KMS-11 (cell line): ENCODE results near the gene KCNAB1.
"Not testable (repeated sequence)": the region's sequence is repeated elsewhere in the genome, so short reads cannot be mapped to it uniquely, and the experiment has no call there.

Experiments used
- H2AFZ ChIP-seq: fragments of 200-600 bp; sonication (generic); 2 replicates; pipeline ENCODE4 v1.6.1; 2016; ENCODE audit warnings: antibody characterized with exemption, mixed run types, low read depth
- H3K27ac ChIP-seq: fragments of 200-600 bp; sonication (generic); 2 replicates; pipeline ENCODE4 v1.6.1; 2016; ENCODE audit warnings: mild to moderate bottlenecking, mixed run types
- H3K27me3 ChIP-seq: fragments of 200-600 bp; sonication (generic); 2 replicates; pipeline ENCODE4 v1.6.1; 2017; ENCODE audit warnings: mild to moderate bottlenecking, low read depth, mixed run types, moderate library complexity; ENCODE audit not compliant: insufficient read depth
- H3K36me3 ChIP-seq: fragments of 200-600 bp; sonication (generic); 2 replicates; pipeline ENCODE4 v1.6.1; 2017; ENCODE audit warnings: mild to moderate bottlenecking, mixed run types; ENCODE audit not compliant: insufficient read depth
- H3K4me1 ChIP-seq: fragments of 200-600 bp; sonication (generic); 2 replicates; pipeline ENCODE4 v1.6.1; 2016; ENCODE audit warnings: mild to moderate bottlenecking, low read depth, mixed run types; ENCODE audit not compliant: poor library complexity, severe bottlenecking
- H3K4me2 ChIP-seq: fragments of 200-600 bp; sonication (generic); 2 replicates; pipeline ENCODE4 v1.7.0; 2016; ENCODE audit warnings: mild to moderate bottlenecking, mixed run types
- H3K4me3 ChIP-seq: fragments of 200-600 bp; sonication (generic); IDR thresholded peaks from 2 replicates; pipeline ENCODE4 v1.6.1; 2017; ENCODE audit warnings: low read depth, low read length, mixed read lengths; ENCODE audit not compliant: insufficient read depth
- H3K79me2 ChIP-seq: fragments of 200-600 bp; sonication (generic); 2 replicates; pipeline ENCODE4 v1.6.1; 2016; ENCODE audit warnings: low read depth, mixed run types; ENCODE audit not compliant: insufficient read depth
- H3K9ac ChIP-seq: fragments of 200-600 bp; sonication (generic); 2 replicates; pipeline ENCODE4 v1.6.1; 2016; ENCODE audit warnings: mild to moderate bottlenecking, mixed run types
- H4K20me1 ChIP-seq: fragments of 200-600 bp; sonication (generic); 2 replicates; pipeline ENCODE4 v1.6.1; 2016; ENCODE audit warnings: mild to moderate bottlenecking, mixed run types; ENCODE audit not compliant: insufficient read depth
- TF ChIP-seq, protein P1 (sequence below): fragments of 200-600 bp; sonication (generic); conservative IDR thresholded peaks from 2 replicates; pipeline ENCODE4 v1.6.1; 2017; ENCODE audit warnings: low read depth, mild to moderate bottlenecking, antibody characterized with exemption, low read length, moderate library complexity, mixed read lengths

Gene KCNAB1

DNA sequence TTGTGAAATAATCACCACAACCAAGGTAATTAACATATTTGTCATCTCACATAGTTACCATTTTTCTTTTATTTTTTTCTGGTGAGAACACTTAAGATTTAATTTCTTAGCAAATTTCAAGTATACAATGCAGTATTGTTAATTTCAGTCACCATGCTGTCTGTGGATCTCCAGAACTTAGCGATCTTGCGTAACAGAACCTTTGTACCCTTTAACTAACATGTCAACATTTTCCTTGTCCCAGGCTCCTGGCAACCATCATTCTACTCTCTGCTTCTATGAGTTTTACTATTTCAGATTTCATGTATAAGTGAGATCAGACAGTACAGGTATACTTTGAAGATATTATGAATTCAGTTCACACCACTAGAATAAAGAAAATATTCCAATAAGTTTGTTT is 154.4 kb downstream of the KCNAB1 start:
- Histone ChIP-seq H2AFZ (no peak overlapping the region), H4K20me1 (no peaks in the 10 kb centered on the region), H3K4me1 (no peaks in the 10 kb centered on the region), H3K27me3 (no peaks in the 10 kb centered on the region), H3K9ac (no peak overlapping the region), H3K4me3 (no peak overlapping the region), H3K4me2 (no peak overlapping the region), H3K27ac (no peak overlapping the region), H3K36me3 (no peaks in the 10 kb centered on the region), H3K79me2 (no peaks in the 10 kb centered on the region)
- TF ChIP-seq, protein P1, sequence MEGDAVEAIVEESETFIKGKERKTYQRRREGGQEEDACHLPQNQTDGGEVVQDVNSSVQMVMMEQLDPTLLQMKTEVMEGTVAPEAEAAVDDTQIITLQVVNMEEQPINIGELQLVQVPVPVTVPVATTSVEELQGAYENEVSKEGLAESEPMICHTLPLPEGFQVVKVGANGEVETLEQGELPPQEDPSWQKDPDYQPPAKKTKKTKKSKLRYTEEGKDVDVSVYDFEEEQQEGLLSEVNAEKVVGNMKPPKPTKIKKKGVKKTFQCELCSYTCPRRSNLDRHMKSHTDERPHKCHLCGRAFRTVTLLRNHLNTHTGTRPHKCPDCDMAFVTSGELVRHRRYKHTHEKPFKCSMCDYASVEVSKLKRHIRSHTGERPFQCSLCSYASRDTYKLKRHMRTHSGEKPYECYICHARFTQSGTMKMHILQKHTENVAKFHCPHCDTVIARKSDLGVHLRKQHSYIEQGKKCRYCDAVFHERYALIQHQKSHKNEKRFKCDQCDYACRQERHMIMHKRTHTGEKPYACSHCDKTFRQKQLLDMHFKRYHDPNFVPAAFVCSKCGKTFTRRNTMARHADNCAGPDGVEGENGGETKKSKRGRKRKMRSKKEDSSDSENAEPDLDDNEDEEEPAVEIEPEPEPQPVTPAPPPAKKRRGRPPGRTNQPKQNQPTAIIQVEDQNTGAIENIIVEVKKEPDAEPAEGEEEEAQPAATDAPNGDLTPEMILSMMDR, result no peak

DNA sequence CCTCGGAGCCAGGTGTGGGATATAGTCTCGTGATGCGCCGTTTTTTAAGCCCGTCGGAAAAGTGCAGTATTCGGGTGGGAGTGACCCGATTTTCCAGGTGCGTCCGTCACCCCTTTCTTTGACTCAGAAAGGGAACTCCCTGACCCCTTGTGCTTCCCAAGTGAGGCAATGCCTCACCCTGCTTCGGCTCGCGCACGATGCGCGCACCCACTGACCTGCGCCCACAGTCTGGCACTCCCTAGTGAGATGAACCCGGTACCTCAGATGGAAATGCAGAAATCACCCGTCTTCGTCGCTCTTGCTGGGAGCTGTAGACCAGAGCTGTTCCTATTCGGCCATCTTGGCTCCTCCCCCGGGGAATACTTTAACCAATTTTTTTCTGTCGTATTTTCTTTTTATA is 164.3 kb downstream of the KCNAB1 start:
- H3K79me2 ChIP-seq, H3K27me3 ChIP-seq, H3K36me3 ChIP-seq, H4K20me1 ChIP-seq, H2AFZ ChIP-seq, H3K27ac ChIP-seq, H3K4me2 ChIP-seq, H3K4me1 ChIP-seq, H3K4me3 ChIP-seq, H3K9ac ChIP-seq: not testable (repeated sequence)

DNA sequence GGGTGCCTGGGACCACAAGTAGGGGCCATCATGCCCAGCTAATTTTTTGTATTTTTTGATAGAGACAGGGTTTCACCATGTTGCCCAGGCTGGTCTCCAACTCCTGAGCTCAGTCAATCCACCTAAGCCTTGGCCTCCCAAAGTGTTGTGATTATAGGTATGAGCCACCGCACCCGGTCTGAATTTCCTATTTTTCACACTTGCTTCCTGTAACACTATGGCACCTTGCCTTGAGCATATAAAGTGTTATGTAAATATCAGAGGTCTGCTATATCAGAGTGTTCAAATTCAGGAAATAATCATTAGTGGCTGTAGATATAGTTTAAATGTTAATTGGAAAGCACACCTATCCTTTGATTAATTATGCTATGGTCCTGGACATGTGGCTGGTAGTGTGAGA is 165.2 kb downstream of the KCNAB1 start:
- H3K27me3 ChIP-seq, result no peaks in the 10 kb centered on the region
- H3K9ac ChIP-seq, result no peak overlapping the region
- no peaks in the 10 kb centered on the region for H3K4me1 ChIP-seq
- no peak overlapping the region for H2AFZ ChIP-seq
- H3K36me3 ChIP-seq, result no peaks in the 10 kb centered on the region
- TF ChIP-seq, protein P1, result no peak
- no peak overlapping the region for H3K27ac ChIP-seq
- no peaks in the 10 kb centered on the region for H4K20me1 ChIP-seq
- H3K79me2 ChIP-seq, result no peaks in the 10 kb centered on the region
- H3K4me3 ChIP-seq, result no peak overlapping the region
- no peak overlapping the region for H3K4me2 ChIP-seq

DNA sequence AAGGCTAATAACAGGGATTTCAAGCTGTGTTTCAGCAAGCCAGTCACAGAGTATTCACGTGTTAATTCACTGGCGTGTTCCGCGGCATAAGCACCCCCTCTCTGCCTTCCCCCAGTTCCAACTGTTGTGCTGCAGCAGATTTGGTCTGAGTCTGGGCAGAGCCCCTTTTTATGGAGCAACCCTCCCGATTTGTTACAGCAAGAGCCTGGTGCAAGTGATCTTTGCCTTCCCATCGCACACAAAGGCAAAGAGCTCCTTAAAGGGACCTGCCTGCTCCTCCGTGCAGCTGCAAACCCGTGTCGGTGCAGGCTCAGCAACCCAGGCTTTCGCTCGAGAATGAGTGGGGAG is 170.5 kb downstream of the KCNAB1 start:
- no peak overlapping the region for H2AFZ ChIP-seq
- no peaks in the 10 kb centered on the region for H3K36me3 ChIP-seq
- H3K4me2 ChIP-seq, result no peak overlapping the region

DNA sequence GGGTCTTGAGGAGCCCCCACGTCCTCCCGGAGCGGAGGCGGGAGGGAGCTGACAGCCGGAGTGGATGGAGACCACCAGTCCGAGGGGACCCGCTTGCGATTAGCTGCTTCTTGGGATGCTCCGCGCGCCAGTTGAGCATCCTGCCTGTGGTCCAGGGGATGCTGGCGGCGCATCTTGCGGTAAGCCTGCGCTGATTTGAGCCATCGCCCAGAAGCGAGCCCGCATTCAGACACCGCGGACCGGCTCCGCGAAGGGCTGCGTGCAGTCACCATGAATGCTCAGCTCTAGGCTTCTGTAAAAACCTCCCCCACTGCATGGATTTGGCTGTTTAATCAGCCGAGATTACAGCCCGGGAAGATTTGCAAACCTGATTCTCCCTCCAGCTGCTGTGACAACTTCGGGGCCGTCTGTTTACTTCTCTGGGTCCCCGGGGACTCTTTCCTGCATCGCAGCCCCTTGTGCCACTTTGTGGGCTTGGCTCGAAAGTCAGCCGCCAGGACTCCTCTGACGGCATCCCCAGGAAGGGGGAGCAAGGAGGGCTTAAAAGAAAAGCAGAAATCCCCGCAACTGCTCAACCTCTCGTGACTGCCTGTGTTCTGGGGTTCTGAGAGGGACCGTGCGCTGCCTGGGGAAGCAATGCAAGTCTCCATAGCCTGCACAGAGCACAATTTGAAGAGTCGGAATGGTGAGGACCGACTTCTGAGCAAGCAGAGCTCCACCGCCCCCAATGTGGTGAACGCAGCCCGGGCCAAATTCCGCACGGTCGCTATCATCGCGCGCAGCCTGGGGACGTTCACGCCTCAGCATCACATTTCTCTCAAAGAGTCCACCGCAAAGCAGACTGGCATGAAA is 171.1 kb downstream of the KCNAB1 start:
- Histone ChIP-seq H3K27me3 (no peaks in the 10 kb centered on the region), H3K79me2 (no peaks in the 10 kb centered on the region), H3K36me3 (no peaks in the 10 kb centered on the region), H4K20me1 (no peaks in the 10 kb centered on the region), H3K4me1 (no peaks in the 10 kb centered on the region), H3K4me2 (no peak overlapping the region), H3K9ac (no peak overlapping the region), H3K4me3 (no peak overlapping the region), H2AFZ (no peak overlapping the region), H3K27ac (no peak overlapping the region)
- TF ChIP-seq, protein P1, result no peak

More for the DNA sequence above, 170.5 kb downstream of the KCNAB1 start:
- H3K27me3 ChIP-seq, result no peaks in the 10 kb centered on the region
- no peaks in the 10 kb centered on the region for H4K20me1 ChIP-seq
- no peaks in the 10 kb centered on the region for H3K79me2 ChIP-seq
- H3K4me3 ChIP-seq, result no peak overlapping the region
- TF ChIP-seq, protein P1, result no peak
- no peak overlapping the region for H3K9ac ChIP-seq
- H3K4me1 ChIP-seq, result no peaks in the 10 kb centered on the region
- no peak overlapping the region for H3K27ac ChIP-seq
